CD4-positive, alpha-beta T cell treated with Interleukin-6 at 100 ng/mL for 8 hours (primary cell): ENCODE measurements around the gene PEX16.
"Not testable (repeated sequence)": the region's sequence is repeated elsewhere in the genome, so short reads cannot be mapped to it uniquely, and the experiment has no call there.

Experiments
- DNase-seq: peaks from one replicate; pipeline ENCODE4 v3.0.0-alpha.2; 2020; ENCODE audit warnings: mixed read lengths, low spot score

Gene PEX16

DNA sequence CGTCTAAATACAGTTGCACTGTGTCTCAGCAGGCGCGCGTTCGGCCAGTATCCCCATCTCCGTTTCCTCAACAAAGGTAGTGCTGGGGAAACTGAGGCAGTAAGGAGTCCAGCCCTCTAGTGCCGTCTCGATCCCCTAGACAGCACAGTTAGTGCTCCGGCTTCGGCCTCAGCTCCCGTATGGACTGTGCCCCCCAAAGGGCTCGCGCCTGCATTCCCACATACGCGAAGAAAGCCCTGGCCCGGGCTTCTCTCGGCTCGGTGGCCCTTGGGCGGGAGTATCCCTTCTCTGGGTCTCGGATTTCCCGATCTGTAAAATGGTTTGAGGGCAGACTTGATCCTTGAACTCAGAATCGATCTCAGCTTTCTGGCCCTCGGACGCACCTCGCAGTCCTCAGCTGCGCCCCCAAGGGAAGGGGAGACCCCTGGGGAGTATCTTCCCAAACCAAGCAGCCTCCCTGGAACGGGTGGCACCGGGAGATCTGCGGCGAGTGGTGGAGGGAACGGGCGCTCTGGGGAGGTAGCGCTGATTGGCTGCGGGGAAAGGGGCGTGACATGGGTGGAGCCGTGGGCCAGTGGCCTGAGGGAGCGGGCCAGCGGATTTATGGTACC lies 759 bp upstream of the PEX16 start:
- DNase-seq, result peak; percentile 47

- no peak for DNase-seq
Observed at GRCh38 chr11:45917286-45917622, 423 bp downstream of the PEX16 start.

- no peak for DNase-seq
Observed at GRCh38 chr11:45915446-45915845, 2.2 kb downstream of the PEX16 start.

- DNase-seq, result no peak
Observed at GRCh38 chr11:45913942-45914635, 3.6 kb downstream of the PEX16 start.

DNA sequence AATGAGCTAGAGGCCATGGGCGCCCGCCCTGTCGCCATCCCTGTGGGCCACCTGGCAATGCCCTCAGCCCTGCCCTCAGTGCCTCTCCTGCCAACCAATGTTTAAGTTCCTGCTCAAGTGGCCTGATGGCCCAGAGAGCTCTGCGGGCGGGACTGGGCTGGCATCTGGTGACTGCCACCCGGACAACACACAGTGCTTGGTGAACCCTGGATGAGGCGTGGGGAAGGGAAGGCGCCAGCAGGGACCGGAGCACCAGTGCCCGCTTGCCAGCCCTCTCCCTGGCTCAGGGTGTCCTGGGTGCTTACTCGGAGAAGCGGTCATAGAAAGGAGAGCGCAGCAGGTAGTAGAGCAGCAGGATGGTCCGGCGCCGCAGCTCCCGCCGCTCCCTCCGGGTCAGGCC lies 4.2 kb downstream of the PEX16 start:
- DNase-seq, result no peak

DNA sequence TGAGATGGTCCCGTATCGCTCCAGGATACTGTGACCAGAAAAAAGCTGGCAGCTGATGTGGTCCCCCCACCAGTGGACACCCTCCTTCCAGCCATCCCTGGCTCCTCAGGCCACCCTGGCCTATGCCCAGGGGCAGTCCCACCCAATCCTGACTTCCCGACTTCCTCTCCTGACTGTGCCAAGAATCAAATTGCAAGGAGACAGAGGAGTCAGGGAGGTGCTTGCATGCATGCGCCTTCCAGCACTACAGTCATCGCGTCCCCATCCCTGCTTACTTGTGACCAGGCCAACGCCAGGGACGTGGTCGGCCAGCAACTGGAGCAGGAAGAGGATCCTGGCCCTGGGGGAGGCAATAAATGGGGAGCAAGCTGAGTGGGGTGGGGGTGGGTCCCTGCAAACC lies 7.1 kb downstream of the PEX16 start:
- no peak for DNase-seq

GRCh38 chr11:45909594-45910475 lies 7.8 kb downstream of the PEX16 start:
- no peak for DNase-seq

- DNase-seq, result no peak
Observed at GRCh38 chr11:45907911-45908370, 9.7 kb downstream of the PEX16 start.

GRCh38 chr11:45906965-45907611 lies 10.6 kb downstream of the PEX16 start, which contains the start of gene FREY1:
Gene FREY1, minus strand, starts transcription at chr11:45907271. Its CDS starts 26 bp downstream, at chr11:45907245.
- no peak for DNase-seq

DNA sequence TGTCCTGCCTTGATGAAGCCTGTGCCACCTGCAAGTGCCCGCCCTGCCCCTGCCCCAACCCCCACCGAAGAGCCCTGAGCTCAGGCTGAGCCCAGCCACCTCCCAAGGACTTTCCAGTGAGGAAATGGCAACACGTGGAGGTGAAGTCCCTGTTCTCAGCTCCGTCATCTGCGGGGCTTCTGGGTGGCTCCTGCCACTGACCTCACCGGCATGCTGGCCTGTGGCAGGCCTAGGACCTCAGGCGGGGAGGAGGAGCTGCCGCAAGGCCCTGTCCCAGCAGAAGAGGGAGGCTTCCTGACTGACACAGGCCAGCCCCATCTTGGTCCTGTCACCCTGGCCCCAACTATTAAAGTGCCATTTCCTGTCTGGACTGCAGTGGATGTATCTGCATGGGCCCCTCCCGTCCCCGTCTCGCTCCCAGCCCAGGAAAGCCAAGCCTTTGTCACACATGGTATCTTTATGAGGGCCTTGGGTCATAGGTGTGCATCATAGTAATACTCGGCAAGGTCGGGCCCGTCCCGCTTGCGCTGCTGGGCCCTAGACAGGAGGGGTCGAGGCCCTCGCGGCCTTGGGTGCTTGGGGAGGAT lies 11.5 kb downstream of the PEX16 start:
- no peak for DNase-seq

DNA sequence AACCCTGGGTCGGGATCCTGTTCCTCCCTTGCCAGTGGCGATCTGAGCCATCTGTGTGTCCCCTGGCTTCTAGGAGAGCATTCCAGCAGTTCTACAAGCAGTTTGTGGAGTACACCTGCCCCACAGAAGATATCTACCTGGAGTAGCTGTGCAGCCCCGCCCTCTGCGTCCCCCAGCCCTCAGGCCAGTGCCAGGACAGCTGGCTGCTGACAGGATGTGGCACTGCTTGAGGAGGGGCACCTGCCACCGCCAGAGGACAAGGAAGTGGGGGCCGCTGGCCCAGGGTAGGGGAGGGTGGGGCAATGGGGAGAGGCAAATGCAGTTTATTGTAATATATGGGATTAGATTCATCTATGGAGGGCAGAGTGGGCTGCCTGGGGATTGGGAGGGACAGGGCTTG lies 12.1 kb downstream of the PEX16 start:
- not testable (repeated sequence) for DNase-seq

GRCh38 chr11:45905095-45905494 lies 12.6 kb downstream of the PEX16 start:
- no peak for DNase-seq

- no peak for DNase-seq
Observed at GRCh38 chr11:45904309-45904915, 13.3 kb downstream of the PEX16 start.

- DNase-seq, result no peak
Observed at GRCh38 chr11:45902452-45903380, 15.0 kb downstream of the PEX16 start.

GRCh38 chr11:45901626-45902025 lies 16.1 kb downstream of the PEX16 start:
- DNase-seq, result no peak

GRCh38 chr11:45900916-45901617 lies 16.6 kb downstream of the PEX16 start:
- no peak for DNase-seq

GRCh38 chr11:45900175-45900800 lies 17.4 kb downstream of the PEX16 start:
- DNase-seq, result not testable (repeated sequence)

- DNase-seq, result no peak
Observed at GRCh38 chr11:45899448-45900174, 18.1 kb downstream of the PEX16 start.

DNA sequence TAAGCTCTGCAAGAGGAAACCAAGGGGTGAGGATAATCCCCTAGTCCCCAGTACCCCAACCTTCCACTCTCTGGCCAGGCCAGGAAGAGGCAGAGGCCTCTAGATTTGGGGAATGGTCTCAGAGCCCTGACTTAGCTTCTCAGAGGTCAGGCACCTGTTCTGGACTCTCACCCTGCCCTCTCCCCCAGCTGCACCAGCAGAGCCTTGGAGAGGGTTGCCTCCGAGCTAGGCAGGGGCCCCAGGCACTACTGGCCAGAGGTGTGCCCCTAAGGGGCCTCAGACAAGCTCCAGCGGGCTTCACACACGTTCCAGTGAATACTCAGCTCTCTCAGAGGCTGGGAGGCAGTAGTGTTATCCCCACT lies 18.6 kb downstream of the PEX16 start:
- DNase-seq, result no peak
